Measurements from ENCODE around the gene DGKK.

The DGKK gene, protein sequence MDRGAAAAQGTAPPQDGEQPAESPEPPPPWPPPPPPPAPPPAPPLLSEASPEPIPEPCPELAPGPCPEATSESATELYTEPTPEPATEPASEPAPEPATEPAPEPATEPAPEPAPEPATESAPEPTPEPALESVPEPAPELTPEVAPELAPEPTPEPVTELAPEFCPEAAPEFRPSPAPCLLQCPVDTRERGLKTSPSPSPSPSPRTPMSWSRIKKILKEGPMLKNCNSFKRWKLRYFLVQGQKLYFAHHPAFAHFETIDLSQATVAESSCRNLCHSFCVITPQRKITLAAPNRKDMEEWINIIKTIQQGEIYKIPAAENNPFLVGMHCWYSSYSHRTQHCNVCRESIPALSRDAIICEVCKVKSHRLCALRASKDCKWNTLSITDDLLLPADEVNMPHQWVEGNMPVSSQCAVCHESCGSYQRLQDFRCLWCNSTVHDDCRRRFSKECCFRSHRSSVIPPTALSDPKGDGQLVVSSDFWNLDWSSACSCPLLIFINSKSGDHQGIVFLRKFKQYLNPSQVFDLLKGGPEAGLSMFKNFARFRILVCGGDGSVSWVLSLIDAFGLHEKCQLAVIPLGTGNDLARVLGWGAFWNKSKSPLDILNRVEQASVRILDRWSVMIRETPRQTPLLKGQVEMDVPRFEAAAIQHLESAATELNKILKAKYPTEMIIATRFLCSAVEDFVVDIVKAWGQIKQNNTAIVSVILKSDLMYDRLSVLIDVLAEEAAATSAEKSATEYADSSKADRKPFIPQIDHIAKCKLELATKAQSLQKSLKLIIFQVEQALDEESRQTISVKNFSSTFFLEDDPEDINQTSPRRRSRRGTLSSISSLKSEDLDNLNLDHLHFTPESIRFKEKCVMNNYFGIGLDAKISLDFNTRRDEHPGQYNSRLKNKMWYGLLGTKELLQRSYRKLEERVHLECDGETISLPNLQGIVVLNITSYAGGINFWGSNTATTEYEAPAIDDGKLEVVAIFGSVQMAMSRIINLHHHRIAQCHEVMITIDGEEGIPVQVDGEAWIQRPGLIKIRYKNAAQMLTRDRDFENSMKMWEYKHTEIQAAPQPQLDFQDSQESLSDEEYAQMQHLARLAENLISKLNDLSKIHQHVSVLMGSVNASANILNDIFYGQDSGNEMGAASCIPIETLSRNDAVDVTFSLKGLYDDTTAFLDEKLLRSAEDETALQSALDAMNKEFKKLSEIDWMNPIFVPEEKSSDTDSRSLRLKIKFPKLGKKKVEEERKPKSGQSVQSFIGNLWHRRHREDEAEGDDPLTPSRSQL

DNA sequence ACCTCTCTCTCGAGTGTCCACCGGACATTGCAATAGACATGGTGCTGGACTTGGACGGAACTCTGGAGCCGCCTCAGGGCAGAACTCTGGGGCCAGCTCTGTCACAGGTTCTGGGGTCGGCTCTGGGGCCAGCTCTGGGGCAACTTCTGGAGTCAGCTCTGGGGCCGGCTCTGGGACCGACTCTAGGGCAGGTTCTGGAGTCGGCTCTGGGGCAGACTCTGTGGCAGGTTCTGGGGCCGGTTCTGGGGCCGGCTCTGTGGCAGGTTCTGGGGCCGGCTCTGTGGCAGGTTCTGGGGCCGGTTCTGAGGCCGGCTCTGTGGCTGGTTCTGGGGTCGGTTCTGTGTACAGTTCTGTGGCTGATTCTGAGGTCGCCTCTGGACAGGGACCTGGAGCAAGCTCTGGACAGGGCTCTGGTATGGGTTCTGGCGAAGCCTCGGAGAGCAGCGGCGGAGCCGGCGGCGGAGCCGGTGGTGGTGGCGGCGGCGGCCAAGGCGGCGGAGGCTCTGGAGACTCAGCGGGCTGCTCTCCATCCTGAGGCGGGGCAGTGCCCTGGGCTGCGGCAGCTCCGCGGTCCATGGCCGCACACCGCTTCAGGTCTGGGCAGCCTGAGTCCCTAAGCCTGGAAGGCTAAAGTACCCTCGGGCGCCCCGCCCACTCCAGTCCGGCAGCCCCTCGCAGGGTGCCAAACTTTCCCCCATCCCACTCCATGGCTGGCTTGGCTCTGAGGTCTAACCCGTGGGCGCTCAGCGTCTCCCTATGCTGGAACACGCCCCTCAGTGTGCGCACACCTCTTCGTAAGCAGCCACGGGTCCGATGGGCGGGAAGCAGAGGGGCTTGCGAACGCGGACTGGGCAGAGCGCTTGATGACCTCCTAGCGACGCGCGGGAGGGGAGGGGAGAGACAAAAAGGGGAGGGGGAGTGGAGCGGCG, at the start of gene DGKK:
TSS of gene DGKK (minus strand) at position 723 of the 929 bp plus-strand sequence. CDS start at position 576, 147 bp downstream.
- DNase-seq: no peak

DNA sequence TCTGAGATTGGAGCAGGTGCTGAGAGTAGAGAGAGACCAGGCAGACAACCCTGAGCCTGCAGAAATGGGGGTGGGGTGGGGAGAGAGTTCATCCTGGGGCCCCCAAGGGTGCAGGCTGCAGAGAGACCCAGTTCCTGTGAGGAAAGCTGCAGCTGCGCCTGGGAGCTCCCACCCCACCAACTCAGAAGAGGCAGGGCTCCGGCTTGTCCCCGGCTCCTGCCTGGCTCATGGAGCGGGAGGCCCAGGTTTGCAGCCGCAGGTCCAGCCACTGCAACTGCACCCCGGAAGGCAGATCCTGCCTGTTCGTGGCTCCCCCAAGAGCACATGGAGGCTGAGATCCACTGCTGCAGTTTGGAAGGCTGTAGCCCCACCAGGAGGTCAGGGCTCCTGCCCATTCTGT, 44.2 kb upstream of the DGKK start:
- no peak for DNase-seq

DNA sequence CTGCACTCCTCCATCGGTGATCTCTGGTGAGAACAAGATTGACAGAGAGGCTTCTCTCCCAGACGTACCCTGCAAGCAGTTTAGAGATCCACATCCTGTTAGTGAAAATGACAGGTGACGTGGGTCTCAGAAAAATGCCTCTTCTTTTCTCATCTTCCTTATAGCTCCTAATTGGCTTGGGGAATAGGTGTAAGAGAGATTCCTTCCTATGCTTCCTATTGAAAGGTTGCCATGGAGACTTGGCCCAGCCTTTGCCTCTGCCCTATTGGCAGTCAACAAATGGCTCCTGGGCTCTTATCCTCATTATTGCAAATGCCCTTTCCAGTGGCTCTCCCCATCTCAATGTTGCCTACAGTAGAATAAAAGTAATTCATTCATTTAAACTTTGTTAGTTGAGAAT, 26.5 kb upstream of the DGKK start:
- no peak for DNase-seq

DNA sequence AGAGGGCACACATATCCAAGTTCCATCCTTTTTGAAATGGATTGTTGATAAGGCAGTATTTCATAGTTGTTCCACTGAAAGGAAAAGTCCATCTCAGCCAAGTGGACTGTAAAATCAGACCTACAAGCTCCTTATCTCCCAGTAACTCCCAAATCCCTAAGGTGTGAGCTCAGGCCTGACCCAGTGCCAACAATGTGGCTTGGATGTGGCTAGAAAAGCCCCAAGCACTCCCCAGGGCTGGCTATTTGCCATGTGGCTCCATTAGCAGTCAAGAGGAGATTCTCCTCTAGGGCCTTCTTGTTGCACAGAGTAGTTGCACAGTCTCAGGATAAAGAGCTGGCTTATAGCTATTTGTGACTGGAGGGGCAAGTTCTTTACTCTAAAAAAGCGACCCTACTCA, 25.0 kb upstream of the DGKK start:
- no peak for DNase-seq

DNA sequence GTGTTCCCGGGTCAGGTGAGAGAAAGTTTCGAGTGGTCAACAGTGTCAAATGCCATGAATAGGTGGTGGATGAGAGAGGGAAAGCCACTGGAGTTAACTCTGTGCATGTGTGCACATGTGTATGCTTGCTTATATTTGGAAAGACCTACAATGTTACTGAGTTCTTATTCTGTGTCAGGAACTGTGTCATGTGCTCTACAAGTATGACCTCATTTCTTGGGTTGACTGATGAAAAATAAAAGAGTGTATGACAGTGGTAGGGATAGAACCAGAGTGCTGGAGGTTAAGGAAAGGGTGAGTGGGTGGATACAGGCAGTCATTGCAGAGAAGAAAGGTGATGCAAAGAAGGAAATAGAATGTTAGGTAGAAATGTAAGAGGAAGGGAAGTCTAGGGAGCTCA, 22.1 kb upstream of the DGKK start:
- no peak for DNase-seq

DNA sequence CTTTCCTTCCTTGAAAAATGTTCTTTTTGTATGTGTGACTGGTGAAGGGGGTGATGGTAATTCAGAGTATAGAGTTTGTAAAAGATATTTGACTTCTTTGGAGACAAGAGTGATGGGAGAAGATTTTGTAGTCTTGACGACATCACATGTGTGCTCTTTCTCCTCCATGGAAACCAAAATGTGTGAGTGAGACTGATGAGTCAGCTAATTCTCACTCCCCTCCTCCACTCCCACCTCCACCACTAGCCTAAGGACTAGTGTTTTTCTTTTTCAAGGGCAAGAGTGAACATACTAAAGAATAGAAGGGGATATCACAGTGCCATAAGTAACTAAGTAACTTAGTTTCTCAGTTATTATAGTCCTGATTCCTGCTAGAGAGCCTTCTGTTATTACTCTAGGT, 14.0 kb upstream of the DGKK start:
- DNase-seq: no peak

DNA sequence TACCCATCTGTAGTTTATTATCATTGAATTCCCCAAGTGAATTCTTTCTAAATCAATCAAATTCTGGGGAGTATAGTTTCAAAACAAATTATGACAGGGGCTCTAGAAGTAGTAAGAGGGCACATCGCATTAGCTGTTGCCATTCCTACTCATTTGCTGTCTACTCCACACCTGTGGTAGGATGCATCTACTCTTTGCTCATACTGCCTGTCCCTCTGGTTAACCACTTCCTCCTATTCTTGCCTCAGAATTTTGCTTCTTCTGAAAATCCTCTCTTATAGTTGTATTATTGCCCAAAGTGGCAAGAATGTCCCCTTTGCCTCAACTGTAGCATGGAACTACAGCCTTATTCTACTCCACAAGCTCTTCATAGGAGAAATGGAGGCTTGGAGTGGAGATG, 12.7 kb upstream of the DGKK start:
- no peak for DNase-seq

DNA sequence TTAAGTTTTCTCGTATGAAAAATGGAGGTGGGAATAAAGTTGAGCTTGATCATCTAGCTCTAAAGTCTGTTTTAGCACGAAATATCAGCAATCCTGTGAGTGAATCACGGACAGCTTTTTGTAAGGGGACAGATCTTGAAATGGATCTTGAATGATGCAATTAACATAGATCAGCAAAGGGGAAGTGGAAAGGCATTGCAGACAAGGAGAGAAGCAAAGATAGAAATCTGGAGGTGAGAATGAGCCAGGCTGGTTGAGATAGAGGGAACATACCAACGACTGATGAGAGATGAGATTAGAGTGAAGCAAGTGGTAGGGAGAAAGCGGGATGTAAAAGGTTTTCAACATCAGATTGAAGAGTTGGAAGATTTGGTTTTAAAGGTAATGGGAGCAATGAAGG, 4.6 kb upstream of the DGKK start:
- no peak for DNase-seq

DNA sequence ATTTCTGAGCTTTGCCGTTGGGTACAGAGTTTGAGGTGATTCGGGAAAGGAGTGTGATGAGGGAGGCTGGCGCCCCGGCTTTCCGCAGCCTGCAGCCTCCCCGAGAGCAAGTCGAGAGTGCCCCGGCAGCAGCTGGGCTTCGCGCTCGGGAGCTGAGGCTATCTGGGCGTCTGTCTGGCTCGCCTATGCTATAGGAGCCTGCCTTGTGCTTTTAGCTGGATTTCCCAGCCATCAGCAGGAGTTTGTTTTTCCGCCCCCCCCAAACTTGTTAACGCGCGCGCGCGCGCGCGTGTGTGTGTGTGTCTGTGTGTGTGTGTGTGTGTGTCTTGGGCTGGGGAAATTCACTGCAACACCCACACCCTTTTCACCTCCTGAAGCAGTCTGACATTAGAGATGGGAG, 765 bp upstream of the DGKK start:
- DNase-seq: no peak

DNA sequence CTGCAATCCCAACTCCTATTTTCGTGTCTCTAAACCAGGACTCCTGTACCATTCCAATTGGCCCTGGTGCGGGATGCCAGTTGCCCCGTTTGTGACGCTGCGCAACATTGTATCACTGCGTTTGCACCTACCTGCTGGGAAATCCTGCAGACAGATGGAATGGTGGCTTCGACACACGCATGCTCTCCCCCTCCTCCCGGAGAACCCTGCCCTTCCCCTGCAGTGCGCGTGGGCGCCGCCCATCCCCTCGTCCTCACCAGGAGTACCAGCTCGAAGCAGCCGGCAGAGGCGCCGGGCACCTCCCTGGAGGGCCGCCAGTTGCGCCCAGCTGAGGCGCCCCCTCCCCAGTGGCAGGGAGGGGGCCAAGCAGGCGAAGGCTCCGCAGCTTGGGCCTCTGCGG, 1.4 kb downstream of the DGKK start:
- DNase-seq: no peak

DNA sequence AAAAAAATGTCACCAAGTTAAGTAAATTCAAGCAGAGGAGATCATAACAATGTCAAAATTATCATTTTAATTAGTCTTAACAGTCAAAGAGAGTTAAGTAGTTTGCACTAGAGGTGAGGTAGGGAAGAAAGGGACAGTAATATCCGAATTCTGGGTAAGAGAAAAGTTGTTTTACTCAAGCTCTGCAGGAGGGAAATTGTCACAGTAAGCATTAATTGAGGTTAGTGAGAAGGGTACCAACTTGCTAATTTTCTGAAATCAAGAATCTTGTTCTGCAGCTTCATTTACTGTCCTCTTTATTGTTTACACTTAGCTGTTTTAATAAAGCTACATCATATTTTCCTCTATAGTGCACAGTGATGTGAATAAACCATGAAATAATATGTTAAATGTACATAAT, 11.0 kb downstream of the DGKK start:
- DNase-seq: no peak

DNA sequence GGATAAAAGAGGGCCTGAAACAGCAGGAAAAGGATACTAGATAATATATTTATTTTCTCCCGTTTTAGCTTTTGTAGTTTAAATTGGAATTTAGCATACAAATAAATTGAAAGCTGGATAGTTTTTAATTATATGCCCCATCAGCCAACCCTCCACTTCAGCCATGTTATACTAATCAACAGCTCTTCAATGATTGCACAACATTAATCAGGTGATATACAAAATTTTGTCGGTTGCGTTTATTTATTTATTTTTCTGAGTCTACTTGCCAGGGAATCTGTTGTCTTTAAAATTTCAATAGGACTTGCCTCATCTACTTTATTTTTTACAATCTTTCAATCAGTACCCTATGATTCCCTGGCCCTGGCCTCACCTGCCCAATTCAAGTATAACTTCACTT, 12.1 kb downstream of the DGKK start:
- no peak for DNase-seq

DNA sequence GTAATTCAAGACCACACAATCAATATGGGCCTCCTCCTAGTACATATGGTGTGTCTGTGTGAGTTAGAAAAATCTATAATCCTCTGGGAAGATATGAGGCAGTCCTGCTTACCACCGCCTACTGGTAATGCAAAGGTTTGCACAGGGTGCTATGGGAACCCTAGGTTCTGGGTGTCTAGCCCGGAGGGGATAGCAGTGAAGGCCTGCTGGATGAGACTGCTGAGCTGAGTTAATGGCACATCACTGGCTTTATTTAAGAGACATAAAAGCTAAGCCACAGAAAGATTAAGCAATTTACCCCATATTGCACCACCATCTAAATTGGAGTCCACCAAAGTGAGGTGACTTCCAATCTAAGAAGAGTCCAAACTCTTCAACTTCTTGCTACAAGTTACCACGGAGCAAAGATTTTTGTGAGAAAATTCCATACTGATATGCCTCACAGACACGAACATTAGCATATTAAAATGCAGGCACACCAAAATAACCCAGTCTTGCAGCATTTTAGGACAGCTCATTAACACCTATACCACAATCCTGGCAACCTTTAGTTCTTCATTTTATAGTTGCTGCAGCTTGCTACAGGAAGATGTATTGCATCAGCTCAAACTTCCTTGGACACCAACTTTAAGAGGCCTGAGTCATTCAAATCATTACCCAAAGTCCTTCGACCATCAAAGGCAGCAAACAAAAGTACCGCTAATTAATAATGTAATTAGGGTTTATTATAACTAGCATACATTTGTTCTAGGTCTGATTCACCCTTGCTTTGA, 13.7 kb downstream of the DGKK start:
- DNase-seq: no peak

DNA sequence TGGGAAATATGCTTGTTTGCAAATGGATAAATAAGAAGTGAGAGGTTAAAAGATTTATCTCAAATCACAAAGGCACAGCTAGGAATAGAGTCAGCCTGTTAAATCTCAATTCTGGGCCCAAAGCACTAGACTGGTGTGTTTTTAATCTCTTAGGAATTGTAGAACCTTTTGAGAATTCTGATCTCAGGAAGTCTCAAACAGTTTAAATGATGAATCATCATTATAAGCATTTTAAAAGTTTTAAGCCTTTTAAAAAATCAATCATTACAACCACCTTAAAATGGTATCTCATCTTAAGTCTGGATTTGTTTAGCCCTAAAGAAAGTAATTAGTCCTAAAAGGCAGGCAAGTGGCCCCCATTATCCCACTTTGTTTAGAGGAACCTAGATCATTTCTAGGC, 17.8 kb downstream of the DGKK start:
- no peak for DNase-seq

DNA sequence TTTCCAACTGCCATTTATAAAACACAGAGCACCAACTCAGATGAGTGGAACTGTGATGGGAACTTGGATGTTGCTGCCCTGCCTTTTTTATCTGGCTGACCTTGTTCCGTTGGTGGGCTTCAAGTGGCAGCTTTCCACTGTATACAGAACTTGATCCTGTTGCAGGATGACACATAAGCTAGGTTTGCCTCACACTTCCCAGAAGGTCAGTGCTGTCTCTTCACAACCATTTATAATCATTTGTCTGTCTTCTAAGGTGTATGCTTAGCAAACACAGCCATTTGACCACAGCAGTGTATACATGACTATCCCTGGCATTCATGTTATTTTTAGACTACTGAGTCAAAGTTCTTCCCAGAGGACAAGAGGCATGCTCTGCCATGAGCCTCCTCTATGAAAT, 20.3 kb downstream of the DGKK start:
- no peak for DNase-seq

DNA sequence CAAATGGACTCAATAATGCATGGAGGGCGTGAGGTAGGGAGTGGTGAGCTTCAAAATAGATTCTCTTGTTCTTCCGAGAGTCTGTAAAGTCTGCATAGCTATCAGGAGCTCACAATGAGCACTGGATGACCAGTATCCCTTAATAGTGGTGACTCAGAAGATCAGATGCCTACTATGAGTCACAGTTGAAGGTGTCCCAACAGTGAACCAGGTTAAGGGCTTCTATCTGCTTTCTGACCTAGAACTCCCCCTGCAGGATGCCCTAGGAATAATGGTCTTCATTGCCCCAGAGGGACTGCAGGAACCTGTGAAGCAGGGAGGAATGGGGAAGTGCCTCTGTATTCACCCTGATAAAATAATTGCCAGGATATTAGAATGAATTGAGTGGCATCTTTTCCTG, 22.1 kb downstream of the DGKK start:
- DNase-seq: no peak

DNA sequence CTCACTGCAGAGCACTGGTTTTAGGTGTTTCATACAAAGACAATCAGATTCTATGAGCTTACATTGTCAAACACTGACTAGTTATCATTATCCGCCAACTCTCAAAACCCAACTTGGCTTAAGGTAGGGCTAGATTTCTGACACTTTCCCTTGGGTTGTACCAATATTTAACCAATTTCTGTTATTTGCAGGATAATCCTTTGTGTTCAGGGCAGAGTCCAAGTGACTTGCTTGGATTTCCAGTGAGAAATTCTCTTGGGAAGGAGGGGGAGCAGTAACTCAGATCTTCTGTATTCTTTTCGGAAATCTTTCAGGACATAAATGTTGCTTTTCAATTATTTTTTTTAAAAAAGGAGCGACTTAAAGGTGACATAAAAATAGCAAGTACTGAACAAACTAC, 23.1 kb downstream of the DGKK start:
- no peak for DNase-seq

DNA sequence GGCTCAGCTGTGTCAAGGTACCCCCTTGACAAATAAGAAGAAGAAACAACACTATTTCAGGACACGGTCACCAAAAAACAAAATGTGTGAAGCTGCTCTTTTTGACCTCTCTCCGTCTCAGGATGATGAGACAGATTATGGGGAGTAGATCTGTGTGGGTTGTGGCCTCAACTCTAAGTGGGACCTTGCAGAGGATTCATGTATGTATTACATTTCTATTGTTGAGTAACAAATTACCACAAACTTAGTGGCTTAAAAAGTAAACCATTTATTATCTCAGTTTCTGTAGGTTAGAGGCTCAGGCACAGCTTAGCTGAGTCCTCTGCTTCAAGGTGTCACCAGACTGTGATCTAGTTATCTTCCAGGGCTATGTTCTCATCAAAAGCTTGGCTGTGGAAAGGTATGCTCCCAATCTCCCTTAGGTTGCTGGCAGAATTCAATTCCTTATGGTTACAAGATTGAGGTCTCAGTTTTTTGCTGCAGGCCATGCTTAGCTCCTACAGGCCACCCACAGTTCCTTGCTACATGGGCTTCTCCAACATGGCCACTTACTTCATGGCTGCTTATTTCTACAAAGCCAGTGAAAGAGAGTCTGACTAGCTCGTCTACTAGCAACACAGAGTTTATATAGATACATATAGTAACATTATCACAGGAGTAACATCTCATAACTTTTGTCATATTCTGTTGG, 28.1 kb downstream of the DGKK start:
- DNase-seq: no peak

DNA sequence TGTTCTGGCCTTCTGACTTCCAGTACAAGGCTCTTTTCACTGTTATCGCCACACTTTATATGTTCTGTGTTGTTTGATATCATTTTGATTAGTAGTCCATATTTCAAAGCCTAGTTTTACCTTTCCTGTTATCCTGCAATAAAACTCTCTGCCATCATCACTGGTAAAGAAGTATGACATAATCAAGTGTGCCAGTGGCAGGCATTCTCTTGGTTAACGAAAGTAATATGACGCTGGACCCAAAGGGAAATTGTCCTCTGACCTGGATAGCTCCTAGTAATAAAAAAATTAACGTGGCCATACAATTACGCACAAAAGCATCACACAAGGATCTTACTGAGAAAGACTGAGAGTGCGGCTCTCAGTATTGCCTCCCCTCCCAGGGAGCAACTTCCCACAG, 33.8 kb downstream of the DGKK start:
- no peak for DNase-seq

DNA sequence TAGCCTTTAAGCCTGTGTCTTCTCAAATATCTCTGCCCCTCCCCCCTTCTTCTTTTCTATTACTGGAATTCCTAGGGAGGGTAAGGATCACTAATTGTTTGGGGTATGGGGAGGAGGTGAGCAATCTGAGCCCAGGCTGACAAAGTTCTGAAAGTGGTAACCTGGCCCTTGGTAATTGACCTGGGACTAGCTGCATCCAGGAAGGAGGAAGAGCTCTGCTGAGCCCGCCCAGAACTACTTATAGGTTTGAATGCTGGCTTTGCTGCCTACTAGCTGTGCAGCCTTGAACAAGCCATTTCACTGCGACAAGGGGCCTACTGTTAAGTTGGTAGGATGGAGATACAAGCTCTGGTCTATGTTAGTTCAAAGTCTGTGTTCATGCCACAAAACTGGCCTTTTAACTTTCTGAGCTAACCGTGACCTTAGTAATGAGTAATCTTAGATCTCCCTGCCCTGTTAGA, 37.8 kb downstream of the DGKK start:
- DNase-seq: no peak

DNA sequence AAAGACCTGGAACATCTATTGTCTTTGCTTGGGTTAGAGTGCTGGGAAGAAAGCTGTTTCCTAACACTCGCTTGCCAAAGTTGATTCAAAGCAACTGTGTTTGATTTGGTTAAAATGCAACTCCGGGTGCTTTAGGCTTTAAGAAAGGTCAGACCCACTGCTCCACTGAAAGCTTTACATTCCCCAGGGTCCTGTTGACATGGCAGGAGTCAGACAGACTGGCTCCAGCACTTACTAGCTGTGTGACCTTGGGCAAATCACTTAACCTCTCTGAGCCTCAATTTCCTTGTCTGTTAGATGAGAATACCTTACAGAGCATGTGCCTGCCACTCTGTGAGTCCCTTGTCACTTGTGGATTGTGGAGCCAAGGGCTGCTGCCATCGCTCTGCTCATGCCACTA, 39.0 kb downstream of the DGKK start:
- DNase-seq: no peak
